GM13976 (cell line): ENCODE measurements around the gene ZNF841.

Experiments used
- DNase-seq: peaks from one replicate; pipeline ENCODE4 v3.0.0; 2012; ENCODE audit warnings: low spot score
- CTCF ChIP-seq: IDR thresholded peaks from 2 replicates; pipeline ENCODE4 v1.5.1; 2012; ENCODE audit warnings: borderline replicate concordance, mild to moderate bottlenecking; ENCODE audit not compliant: insufficient read depth; ENCODE audit errors: extremely low read depth, missing control alignments, control extremely low read depth
- in situ Hi-C: fragments of 300-500 bp; cut with MboI; formaldehyde crosslinking; loops from one replicate; pipeline ENCODE4 v1.12.0; 2022; ENCODE audit warnings: low sequenced_read_pairs, mixed read lengths, inconsistent platforms; ENCODE audit not compliant: unreplicated experiment

ZNF841 gene

GRCh38 chr19:52138278-52138982 lies 42.9 kb upstream of the ZNF841 start:
- no peak for TF ChIP-seq CTCF
- DNase-seq: peak; percentile 29
- in situ Hi-C loops: no loop called here

GRCh38 chr19:52120286-52120685 lies 24.7 kb upstream of the ZNF841 start:
- in situ Hi-C loops: no loop called here
- no peak for DNase-seq
- TF ChIP-seq CTCF: no peak

- no peak for DNase-seq
- TF ChIP-seq CTCF: no peak
- in situ Hi-C loops: no loop called here
Measured at GRCh38 chr19:52115526-52116053, 20.0 kb upstream of the ZNF841 start.

- no peak for TF ChIP-seq CTCF
- DNase-seq: no peak
- in situ Hi-C loops: no loop called here
Measured at GRCh38 chr19:52114691-52115090, 19.1 kb upstream of the ZNF841 start.

GRCh38 chr19:52112624-52113023 lies 17.1 kb upstream of the ZNF841 start:
- in situ Hi-C loops: no loop called here
- no peak for TF ChIP-seq CTCF
- DNase-seq: no peak

GRCh38 chr19:52110780-52111179 lies 15.2 kb upstream of the ZNF841 start:
- TF ChIP-seq CTCF: no peak
- in situ Hi-C loops: no loop called here
- no peak for DNase-seq
